Measurements from ENCODE around the gene WIF1.
A peak's percentile ranks its signal among the peaks of the same experiment; 100 is the strongest.

Gene WIF1

DNA sequence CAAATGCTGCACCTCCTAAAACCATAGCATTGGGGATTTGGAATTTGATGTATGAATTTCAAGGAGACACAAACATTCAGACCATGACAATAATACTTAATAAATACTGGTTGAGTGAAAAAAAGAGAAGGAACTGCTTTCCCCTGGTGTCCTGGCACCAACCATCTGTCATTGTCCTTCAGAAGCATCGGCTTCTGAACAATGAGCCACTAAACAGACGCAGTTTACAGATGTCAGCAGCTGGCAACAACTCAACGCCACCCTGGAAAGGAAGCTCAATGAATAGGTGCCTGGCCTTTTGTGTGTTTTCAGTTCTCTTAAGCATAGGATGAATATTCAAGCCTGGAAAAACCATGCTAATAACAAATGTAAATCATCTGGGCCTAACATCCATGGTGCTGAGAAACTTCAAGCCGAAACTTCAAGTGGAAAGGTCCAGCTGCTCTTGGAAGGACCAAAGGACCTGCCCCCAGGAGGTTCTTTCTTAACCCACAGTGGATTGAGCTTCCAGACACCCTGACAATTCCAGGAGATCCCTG is 101.3 kb downstream of the WIF1 start:
- no peak for FAIRE-seq

DNA sequence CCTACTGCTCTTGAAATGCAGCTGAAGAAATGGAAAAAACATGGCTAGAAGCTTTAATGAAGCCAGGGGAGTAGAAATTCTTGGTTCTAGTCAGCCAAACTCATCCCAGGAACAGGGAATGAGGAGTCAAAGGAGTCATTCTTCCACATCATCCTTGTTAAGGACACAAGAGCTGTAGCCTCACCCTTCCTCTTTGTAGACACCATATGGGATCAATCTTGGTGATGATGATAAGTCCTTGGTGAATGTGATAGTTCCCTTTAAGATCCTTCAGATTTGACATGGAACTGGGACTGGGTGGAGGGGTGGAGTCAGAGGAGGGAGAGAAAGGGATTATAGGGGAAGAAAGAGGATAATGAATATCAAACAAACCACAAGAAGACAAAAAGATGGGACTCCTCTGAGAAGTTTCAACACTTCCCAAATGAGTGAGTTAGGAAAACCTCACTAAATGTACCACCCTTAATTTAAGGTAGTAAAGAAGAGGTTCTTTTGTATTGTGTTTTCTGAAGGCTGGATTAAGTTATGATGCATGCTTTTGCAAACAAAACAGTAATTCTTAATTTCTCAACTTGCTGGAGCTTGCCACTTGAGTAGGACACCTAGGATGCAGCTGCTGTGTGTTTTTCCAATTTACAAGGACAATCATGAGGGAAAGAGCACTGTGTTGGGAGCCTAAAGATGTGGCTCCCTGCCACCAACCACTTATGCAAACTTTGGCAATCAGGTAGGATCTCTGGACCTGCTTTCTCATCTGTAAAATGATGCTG is 104.0 kb downstream of the WIF1 start:
- FAIRE-seq: no peak

DNA sequence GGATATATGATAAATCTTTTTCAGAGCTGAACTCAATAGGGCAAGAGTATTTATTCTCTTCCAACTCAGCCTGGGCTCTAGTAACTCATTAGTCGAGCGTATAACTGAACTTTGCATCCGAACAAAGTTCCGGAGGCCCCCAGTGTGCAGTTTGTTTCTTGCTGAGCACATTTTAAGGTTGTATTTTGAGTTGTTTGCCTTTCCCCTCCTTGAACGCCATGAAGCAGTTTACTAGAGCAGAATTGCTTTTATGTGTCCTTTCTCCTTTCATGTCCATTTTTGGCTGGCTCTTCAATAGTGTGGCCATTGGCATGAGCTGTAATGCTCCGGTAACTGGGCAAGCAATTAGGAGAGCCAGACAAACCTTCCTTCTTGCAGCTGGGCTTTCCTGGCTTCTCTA is 105.3 kb downstream of the WIF1 start:
- no peak for FAIRE-seq

DNA sequence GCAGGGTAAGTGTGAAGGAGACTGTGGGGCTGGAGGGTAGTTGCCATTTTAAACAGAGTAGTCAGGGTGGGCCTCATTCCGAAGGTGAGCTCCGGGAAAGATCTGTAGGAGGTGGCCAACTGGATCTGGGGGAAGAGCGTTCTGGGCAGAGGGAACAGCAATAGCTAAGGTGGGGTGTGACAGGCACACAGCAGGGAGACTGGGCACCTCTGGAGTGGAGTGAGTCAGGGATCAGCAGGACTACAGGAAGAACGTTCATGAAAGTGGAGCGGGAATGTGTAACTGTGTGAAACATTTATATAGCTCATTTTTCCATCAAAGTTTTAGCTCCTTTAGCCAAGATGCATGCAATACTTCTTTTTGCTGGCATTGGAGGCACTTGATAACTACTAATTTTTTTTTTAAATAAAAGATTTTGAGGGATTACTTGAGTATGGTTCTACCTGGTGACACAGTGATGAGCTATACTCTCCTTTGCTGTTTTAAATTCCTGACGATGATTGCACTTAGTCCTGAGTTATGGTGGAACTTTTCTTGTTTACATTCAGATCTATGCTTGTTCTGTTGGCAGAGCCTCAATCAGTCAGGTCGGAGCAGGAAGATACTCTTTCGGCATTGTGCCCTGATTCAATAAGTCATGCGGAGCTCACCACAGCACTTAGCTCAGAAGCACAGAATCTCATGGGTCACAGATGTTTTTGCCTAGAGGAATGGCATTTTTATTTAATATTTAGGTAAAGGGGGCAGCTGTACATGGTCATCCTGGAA is 106.4 kb downstream of the WIF1 start:
- FAIRE-seq: no peak

DNA sequence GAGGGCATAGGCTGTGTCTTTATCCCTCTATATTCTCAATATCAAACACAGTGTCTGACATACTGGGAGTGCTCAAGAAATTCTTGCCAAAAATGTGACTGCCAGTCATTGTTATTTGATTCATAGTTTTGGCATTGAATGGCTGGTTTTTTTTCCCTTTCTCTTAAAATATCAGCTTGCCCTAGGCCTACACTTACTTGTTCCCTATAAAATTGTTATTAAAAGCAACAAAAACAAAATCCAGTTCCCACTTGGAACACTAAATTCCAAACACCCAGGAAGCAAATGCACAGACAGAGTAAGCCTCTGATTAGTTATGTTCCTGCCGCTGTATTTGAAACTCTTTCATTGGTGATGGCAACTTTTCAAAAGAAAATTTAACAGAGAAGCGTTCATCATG is 110.7 kb downstream of the WIF1 start:
- peak; percentile 35 for FAIRE-seq

DNA sequence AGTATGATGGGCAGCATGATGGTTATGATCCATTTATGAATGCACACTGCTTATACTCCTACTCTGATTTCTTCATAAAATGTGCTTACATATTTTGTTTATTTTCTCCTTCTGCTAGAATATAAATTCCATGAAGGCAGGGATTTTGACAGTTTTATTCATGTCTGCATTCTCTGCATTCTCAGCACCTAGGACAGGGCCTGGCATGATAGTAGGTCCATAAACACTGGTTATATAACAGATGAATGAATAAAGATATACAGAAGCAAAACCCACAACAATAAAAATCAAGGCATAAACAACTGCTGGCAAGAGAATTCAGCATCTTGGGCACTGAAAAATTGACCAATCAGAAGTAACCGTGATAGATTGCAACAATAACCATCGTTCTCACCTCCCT is 115.4 kb downstream of the WIF1 start:
- FAIRE-seq: no peak

DNA sequence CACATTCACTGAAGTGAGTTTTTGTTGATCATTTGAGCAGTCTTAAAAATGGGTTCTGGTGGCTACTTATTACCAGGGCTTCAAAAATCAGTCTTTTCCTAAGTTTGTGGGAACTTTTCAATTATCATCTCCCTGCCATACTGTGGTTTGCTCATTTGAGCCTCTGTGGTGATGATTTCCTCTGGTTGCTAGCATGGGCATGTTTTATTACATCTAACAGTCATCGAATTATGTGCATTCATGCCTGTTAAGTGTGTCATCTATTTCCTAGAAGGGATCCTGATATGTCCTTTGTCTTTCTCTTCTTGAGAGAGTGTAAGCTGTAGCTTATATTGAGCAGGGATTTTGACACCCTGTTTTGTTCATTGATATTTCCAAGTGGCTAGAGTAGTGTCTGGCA is 116.8 kb downstream of the WIF1 start:
- FAIRE-seq: no peak
